ENCODE measurements around the gene TGFA. TPM values are rescaled to one million over a fixed set of nuclear protein-coding genes. Genes with fewer than 3 reads are reported as not detected.
A peak's percentile ranks its signal among the peaks of the same experiment; 100 is the strongest.

The TGFA gene
- total RNA-seq, 2 experiments from 2014 or later = not detected

- H3K4me2 ChIP-seq (ENCODE audit: low read length) = peak overlapping the region; percentile 49
- peak; percentile 1 for DNase-seq (ENCODE audit: low spot score)
- CTCF ChIA-PET (ENCODE audit: unreplicated experiment) = no interaction called here
- H2AFZ ChIP-seq (ENCODE audit: low read length) = peak overlapping the region; percentile 14; the same call in 1 of the 2 replicates
- H3K4me3 ChIP-seq (ENCODE audit: low read depth, low read length, poor library complexity, severe bottlenecking) = no peak overlapping the region
- intact Hi-C loops (cut with micrococcal nuclease; ENCODE audit: unreplicated experiment) = no loop called here
- no peak overlapping the region for H3K27ac ChIP-seq (ENCODE audit: low read depth, low read length, poor library complexity, severe bottlenecking)
- no peaks in the 10 kb centered on the region for H3K36me3 ChIP-seq (ENCODE audit: insufficient read depth, low read length)
- TF ChIP-seq EZH2phosphoT487 (IDR thresholded peaks at IDR 0.05; ENCODE audit: borderline replicate concordance, low read depth, low read length) (no peak), CTCF (conservative IDR thresholded peaks at IDR 0.05; ENCODE audit: low read length) (no peak)
- H4K20me1 ChIP-seq (ENCODE audit: insufficient read depth, low read length) = no peaks in the 10 kb centered on the region
- POLR2A ChIA-PET = interaction anchor here (0.7 kb wide), 1 partner anchor 12 kb away, joined by 3 read pairs; no protein-coding TSS in a partner anchor
- BruUV-seq (replicated peaks) = no TSS peak
- peaks cover 13% of the 10 kb centered on the region for H3K4me1 ChIP-seq (ENCODE audit: insufficient read depth, low read length, poor library complexity, severe bottlenecking)
- no peaks in the 10 kb centered on the region for H3K79me2 ChIP-seq (ENCODE audit: insufficient read depth, low read depth, low read length)
- H3K9me3 ChIP-seq (ENCODE audit: low read length) = no peaks in the 10 kb centered on the region
- H3K9me2 ChIP-seq (ENCODE audit: insufficient read depth, low read length) = no peaks in the 10 kb centered on the region
Measured at GRCh38 chr2:70515938-70516337, 37.7 kb downstream of the TGFA start.

GRCh38 chr2:70514612-70515055 is 39.0 kb downstream of the TGFA start:
- H3K4me3 ChIP-seq (ENCODE audit: low read depth, low read length, poor library complexity, severe bottlenecking) = no peak overlapping the region
- no peak for TF ChIP-seq EZH2phosphoT487 (IDR thresholded peaks at IDR 0.05; ENCODE audit: borderline replicate concordance, low read depth, low read length)
- no peak for TF ChIP-seq CTCF (conservative IDR thresholded peaks at IDR 0.05; ENCODE audit: low read length)
- no peaks in the 10 kb centered on the region for H3K79me2 ChIP-seq (ENCODE audit: insufficient read depth, low read depth, low read length)
- no peak overlapping the region for H3K4me2 ChIP-seq (ENCODE audit: low read length)
- H3K36me3 ChIP-seq (ENCODE audit: insufficient read depth, low read length) = no peaks in the 10 kb centered on the region
- peaks cover 13% of the 10 kb centered on the region for H3K4me1 ChIP-seq (ENCODE audit: insufficient read depth, low read length, poor library complexity, severe bottlenecking)
- no peaks in the 10 kb centered on the region for H3K9me3 ChIP-seq (ENCODE audit: low read length)
- H2AFZ ChIP-seq (ENCODE audit: low read length) = no peak overlapping the region
- no peaks in the 10 kb centered on the region for H3K9me2 ChIP-seq (ENCODE audit: insufficient read depth, low read length)
- intact Hi-C loops (cut with micrococcal nuclease; ENCODE audit: unreplicated experiment) = no loop called here
- POLR2A ChIA-PET = no interaction called here
- no TSS peak for BruUV-seq (replicated peaks)
- DNase-seq (ENCODE audit: low spot score) = no peak
- CTCF ChIA-PET (ENCODE audit: unreplicated experiment) = no interaction called here
- H4K20me1 ChIP-seq (ENCODE audit: insufficient read depth, low read length) = no peaks in the 10 kb centered on the region
- no peak overlapping the region for H3K27ac ChIP-seq (ENCODE audit: low read depth, low read length, poor library complexity, severe bottlenecking)

- no peaks in the 10 kb centered on the region for H3K79me2 ChIP-seq (ENCODE audit: insufficient read depth, low read depth, low read length)
- TF ChIP-seq EZH2phosphoT487 (IDR thresholded peaks at IDR 0.05; ENCODE audit: borderline replicate concordance, low read depth, low read length) (no peak), CTCF (conservative IDR thresholded peaks at IDR 0.05; ENCODE audit: low read length) (no peak)
- no peaks in the 10 kb centered on the region for H3K9me3 ChIP-seq (ENCODE audit: low read length)
- no peaks in the 10 kb centered on the region for H4K20me1 ChIP-seq (ENCODE audit: insufficient read depth, low read length)
- H3K4me1 ChIP-seq (ENCODE audit: insufficient read depth, low read length, poor library complexity, severe bottlenecking) = peaks cover 13% of the 10 kb centered on the region
- H3K36me3 ChIP-seq (ENCODE audit: insufficient read depth, low read length) = no peaks in the 10 kb centered on the region
- H3K4me2 ChIP-seq (ENCODE audit: low read length) = no peak overlapping the region
- POLR2A ChIA-PET = no interaction called here
- BruUV-seq (replicated peaks) = no TSS peak
- H3K9me2 ChIP-seq (ENCODE audit: insufficient read depth, low read length) = no peaks in the 10 kb centered on the region
- no peak overlapping the region for H2AFZ ChIP-seq (ENCODE audit: low read length)
- H3K27ac ChIP-seq (ENCODE audit: low read depth, low read length, poor library complexity, severe bottlenecking) = no peak overlapping the region
- CTCF ChIA-PET (ENCODE audit: unreplicated experiment) = no interaction called here
- H3K4me3 ChIP-seq (ENCODE audit: low read depth, low read length, poor library complexity, severe bottlenecking) = no peak overlapping the region
- DNase-seq (ENCODE audit: low spot score) = no peak
- intact Hi-C loops (cut with micrococcal nuclease; ENCODE audit: unreplicated experiment) = no loop called here
Measured at GRCh38 chr2:70513738-70514137, 39.9 kb downstream of the TGFA start.
